GM19193 (cell line): ENCODE data around the gene GRPR.

Experiments used
- POLR2A ChIP-seq: IDR thresholded peaks from 4 replicates; pipeline ENCODE4 v1.6.1; 2011; ENCODE audit not compliant: insufficient read depth, insufficient read length; ENCODE audit errors: extremely low read depth

Gene GRPR

DNA sequence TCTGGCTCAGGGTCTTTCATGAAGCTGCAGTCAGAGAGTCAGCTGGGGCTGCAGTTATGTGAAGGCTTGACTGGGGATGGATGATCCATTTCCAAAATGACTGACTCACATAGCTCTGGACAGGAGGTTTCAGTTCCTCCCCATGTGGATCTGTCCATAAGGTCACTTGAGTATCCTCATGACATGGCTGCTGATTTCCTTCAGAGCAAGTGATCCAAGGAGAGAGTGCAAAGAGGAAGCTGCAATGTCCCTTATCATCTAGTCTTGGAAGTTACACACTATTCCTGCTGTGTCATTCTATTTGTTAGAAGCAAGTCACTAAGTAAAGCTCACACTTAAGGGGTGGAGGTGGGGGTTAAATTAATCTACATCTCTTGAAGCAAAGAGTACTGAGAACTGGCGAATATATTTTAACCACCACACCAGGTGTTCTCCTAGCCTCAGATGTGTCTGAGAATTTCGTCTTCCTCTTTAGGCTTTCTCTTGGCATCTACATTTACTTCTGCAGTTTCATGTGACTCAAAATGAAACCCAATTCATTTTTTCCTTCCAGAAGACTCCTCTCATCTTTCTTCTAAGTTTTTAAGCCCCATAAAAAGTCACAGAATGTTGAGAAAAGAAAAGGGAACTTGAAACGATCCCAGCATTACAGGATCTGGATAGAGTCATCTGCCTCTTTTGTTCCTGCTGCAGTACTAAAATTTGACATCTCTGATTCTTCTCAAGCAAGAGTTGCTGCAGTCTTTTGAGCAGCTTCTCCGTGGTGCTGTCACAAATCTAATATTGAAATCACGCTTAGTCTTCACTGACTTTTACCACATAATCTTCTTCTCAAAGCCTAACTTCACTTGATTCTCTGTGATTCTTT, 3.8 kb upstream of the GRPR start:
- TF ChIP-seq POLR2A: no peak

GRCh38 chrX:16120431-16120830, 2.9 kb upstream of the GRPR start:
- no peak for TF ChIP-seq POLR2A

GRCh38 chrX:16124201-16124600, 836 bp downstream of the GRPR start:
- no peak for TF ChIP-seq POLR2A

- no peak for TF ChIP-seq POLR2A
Measured at GRCh38 chrX:16125520-16126149, 2.3 kb downstream of the GRPR start.

- no peak for TF ChIP-seq POLR2A
Measured at GRCh38 chrX:16130707-16131106, 7.3 kb downstream of the GRPR start.

- no peak for TF ChIP-seq POLR2A
Measured at GRCh38 chrX:16134936-16135335, 11.6 kb downstream of the GRPR start.

DNA sequence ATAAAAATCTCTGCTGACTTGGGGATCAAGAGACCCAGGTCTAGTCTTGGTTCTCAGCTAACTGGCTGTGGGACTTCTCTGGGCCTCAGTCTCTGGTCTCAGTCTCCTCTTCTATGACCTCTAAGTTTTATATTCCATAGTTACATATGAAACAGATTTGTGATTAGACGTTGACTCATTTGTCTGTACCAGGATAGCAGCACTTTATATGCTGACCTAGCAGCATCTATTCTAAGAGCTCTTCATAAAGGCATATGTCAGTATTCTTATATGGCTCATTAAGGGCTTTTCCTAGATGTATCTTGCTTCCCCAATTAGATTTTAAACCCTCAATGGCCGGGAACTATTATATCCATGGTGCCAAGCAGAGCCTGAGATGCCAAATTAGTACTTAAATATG, 12.7 kb downstream of the GRPR start:
- TF ChIP-seq POLR2A: no peak

DNA sequence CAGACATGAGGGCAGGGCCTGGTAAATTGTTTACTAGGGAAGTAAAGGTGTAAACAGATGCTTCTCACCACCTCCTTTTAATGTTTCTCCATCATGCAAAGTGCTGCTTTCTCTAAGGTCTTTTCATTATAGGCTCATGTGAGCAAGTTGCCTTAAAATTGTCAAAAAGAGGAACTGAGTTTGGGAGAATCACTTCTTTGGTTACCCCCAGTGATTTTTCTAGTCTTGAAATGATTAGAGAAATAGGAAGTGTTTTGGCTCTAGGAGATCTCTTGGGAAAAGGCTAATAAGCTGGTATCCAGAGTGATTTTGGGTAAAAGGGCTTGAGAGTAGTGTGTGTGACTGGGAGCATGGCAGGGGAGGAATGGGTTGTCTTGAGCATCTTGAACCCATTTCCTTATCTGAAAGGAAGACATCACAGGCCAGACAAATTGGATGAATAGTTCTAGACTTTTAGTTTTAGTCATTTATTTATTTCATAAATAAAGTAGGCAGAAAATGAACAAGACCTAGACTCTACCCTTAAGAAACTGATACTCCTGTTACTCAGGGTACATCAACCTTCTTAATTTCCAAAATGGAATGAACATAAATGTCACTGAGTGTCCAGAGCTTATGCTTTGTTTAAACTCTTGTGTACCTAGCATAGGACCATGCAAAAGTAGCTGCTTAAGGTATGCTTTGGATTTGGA, 14.2 kb downstream of the GRPR start:
- no peak for TF ChIP-seq POLR2A

- TF ChIP-seq POLR2A: no peak
Measured at GRCh38 chrX:16138108-16138427, 14.7 kb downstream of the GRPR start.

- TF ChIP-seq POLR2A: no peak
Measured at GRCh38 chrX:16140448-16140847, 17.1 kb downstream of the GRPR start.

DNA sequence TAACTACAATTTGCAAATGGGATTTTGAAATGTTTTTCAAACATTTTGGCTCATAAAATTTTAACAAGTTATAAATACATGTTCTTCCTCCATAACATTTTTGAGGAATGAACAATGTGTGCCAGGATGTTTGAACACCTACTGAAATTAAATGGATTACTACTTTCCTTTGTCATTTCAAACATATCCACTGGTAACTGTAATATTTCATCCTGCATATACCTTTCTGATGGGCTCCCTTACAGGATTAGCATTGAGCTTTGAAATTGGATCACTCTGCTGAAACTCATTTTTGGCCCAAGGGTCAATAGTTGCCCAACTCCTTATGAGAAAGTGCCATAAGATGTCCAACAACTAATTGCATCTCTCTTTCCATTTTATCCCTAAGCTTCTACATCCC, 17.6 kb downstream of the GRPR start:
- no peak for TF ChIP-seq POLR2A

- TF ChIP-seq POLR2A: no peak
Measured at GRCh38 chrX:16141422-16142245, 18.3 kb downstream of the GRPR start.

DNA sequence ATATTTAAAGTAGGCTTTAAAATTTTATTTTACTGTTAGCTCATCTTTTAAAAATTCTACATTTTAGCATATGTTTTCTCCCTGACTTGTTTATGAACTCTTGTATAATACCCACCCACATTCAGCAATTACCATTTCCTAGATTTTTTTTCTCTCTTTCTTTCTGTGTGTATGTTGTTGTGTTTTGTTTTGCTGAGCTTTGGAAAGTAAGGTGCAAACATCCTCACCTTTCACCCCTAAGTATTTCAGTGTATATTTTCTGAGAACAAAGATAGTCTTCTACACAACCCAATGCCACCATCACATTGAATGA, 18.8 kb downstream of the GRPR start:
- no peak for TF ChIP-seq POLR2A

DNA sequence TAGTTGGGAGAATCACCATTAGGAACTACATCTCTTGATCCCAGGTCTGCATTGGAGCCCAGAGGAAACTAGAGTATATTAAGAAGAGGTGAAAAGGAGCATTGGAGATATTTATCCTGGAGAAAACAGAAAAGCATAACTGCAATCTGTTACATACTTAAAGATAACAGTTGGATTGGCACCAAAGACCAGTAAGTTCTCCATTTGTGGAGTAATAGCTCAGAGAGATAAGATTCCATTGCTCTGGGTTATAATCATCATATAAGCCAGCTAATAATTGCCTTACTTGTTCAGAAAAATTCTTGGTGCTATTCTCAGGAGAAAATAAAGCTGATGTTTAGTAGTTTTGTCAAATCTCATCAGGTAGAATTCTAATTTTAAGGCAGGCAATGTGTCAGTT, 20.6 kb downstream of the GRPR start:
- no peak for TF ChIP-seq POLR2A

DNA sequence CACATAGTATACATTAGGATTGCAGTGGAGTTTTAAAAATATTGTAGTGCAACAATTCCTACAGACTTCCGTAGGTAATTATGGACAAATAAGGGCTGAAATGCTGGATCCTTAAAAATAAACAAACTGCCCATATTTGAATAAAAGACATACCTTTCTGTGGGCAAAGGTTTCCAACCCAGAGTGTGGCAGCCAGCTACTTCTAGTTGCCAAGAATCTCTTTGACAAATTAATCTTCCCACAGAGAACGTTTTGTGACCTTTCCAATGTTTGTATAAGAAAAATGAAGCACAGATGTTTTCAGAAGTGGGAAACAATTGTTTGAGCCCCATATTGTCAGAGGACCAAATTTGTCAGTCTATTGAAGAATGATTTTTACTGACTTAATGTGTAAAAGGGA, 21.1 kb downstream of the GRPR start:
- no peak for TF ChIP-seq POLR2A
